SK-N-MC (cell line): Measurements from ENCODE around the gene ZNF580.

Experiments
- DNase-seq: peaks from one replicate; pipeline ENCODE4 v3.0.0-alpha.2; 2011; ENCODE audit warnings: low read depth, low spot score
- H3K27ac ChIP-seq: fragments of 200-600 bp; sonication (generic); 2 replicates; pipeline ENCODE4 v1.5.1; 2016; ENCODE audit warnings: mixed run types
- H3K36me3 ChIP-seq: fragments of 200-600 bp; sonication (generic); 2 replicates; pipeline ENCODE4 v1.6.1; 2017; ENCODE audit warnings: antibody characterized with exemption, low read length, mixed read lengths; ENCODE audit not compliant: insufficient read depth
- H3K4me3 ChIP-seq: fragments of 200-600 bp; sonication (generic); 2 replicates; pipeline ENCODE4 v1.5.1; 2016
- H3K9ac ChIP-seq: fragments of 200-600 bp; sonication (generic); 2 replicates; pipeline ENCODE4 v1.8.0; 2017; ENCODE audit warnings: mixed run types, mixed read lengths; ENCODE audit not compliant: insufficient read length
- H3K9me3 ChIP-seq: fragments of 200-600 bp; sonication (generic); 2 replicates; pipeline ENCODE4 v1.6.1; 2017; ENCODE audit warnings: low read depth, mild to moderate bottlenecking, antibody characterized with exemption, low read length, moderate library complexity, mixed read lengths
- EZH2 ChIP-seq: fragments of 200-600 bp; sonication (generic); IDR thresholded peaks from one replicate; pipeline ENCODE4 v1.6.1; 2017; ENCODE audit warnings: antibody characterized with exemption
- FOXP2 ChIP-seq: optimal IDR thresholded peaks from 2 replicates; pipeline ENCODE3; 2011; ENCODE audit warnings: mild to moderate bottlenecking, moderate library complexity; ENCODE audit not compliant: insufficient read depth; ENCODE audit errors: extremely low read length, control extremely low read depth
- POLR2AphosphoS5 ChIP-seq: IDR thresholded peaks from 2 replicates; pipeline ENCODE4 v1.6.1; 2012; ENCODE audit warnings: mild to moderate bottlenecking, low read depth, low read length, borderline replicate concordance

Gene ZNF580

DNA sequence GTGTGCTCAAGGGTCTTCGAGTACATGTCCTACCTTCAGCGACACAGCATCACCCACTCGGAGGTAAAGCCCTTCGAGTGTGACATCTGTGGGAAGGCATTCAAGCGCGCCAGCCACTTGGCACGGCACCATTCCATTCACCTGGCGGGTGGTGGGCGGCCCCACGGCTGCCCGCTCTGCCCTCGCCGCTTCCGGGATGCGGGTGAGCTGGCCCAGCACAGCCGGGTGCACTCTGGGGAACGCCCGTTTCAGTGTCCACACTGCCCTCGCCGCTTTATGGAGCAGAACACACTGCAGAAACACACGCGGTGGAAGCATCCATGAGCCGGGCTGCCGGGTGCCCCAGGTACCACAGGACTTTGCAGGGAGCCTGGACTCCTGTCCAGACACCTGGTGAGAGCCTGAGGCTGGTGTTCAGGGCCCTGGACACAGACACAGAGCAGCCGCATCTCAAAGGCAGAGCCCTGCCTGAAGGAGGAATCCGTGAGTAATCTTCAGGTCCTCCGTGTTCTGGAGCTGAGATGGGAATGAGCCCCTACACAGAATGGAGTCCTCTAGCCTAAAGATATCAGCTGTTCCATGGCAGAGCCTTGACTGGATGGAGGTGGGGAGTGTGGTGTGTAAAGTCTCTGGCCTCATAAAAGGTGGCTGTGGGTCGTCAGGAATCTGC lies 4.2 kb downstream of the ZNF580 start:
- H3K27ac ChIP-seq = no peak overlapping the region
- no peak for TF ChIP-seq EZH2
- no peak for TF ChIP-seq FOXP2
- TF ChIP-seq POLR2AphosphoS5 = no peak
- H3K9ac ChIP-seq = peak overlapping the region; percentile 94
- H3K9me3 ChIP-seq = no peaks in the 10 kb centered on the region
- H3K4me3 ChIP-seq = peak overlapping the region; percentile 92
- DNase-seq = no peak
- H3K36me3 ChIP-seq = peaks cover 19% of the 10 kb centered on the region

- H3K9me3 ChIP-seq = no peaks in the 10 kb centered on the region
- no peak overlapping the region for H3K4me3 ChIP-seq
- H3K27ac ChIP-seq = no peak overlapping the region
- no peak overlapping the region for H3K9ac ChIP-seq
- peaks cover 23% of the 10 kb centered on the region for H3K36me3 ChIP-seq
- no peak for DNase-seq
- TF ChIP-seq EZH2 (no peak), FOXP2 (no peak), POLR2AphosphoS5 (no peak)
These were observed 4.7 kb downstream of the ZNF580 start for GRCh38 chr19:55645512-55645881.

GRCh38 chr19:55646889-55647731 lies 6.3 kb downstream of the ZNF580 start:
- no peak for DNase-seq

DNA sequence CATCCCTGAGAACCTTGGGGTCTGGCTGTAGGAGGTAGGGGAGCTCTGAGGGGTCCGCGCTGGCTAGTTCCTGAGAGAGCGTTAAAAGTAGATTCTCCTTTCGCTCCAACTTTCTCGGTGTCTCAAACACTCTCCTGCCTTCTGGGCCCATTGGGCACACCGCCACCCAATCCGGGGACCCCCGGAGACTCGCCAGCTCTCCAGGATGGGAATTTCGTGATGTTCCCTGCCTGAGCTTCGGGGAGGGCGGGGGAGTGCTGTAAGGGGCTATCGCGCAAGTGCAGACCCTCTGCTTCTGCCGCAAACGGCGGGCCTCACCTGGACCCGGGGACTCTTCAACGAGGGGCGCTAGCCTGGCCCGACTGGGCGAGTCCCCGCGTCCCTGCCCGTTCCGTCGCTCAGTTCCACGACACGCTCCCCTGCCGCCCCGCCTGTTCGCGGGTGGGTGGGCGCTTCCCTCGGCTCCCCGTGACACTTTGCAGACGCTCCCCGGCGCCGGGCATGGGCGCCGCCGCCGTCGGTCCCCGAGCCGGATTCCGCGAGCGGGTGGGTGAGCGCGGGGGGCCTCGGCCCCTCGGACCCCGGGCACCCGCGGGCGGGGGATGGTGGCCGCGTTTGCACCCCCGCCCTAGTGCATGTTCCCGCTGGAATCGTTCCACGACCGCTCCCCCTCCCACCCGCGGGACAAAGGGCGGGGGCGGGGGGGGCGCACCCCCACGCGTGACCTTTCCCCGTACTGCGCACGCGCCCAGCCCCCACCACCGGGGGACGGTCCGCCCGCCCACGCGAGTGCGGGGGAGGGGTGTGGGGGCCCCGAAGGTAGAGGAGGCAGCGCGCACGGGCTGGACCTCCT lies 7.2 kb downstream of the ZNF580 start, which contains the start of gene CCDC106:
TSS of gene CCDC106 (plus strand) at position 481 of the 853 bp plus-strand sequence. CDS start 835 bp downstream, outside the sequence.
- Histone ChIP-seq H3K4me3 (peak within 1 kb of the TSS; percentile 96), H3K9me3 (no peaks in the 10 kb centered on the region), H3K36me3 (peaks cover 34% of the 10 kb centered on the region), H3K9ac (peak within 1 kb of the TSS; percentile 96), H3K27ac (peak within 1 kb of the TSS; percentile 94)
- TF ChIP-seq POLR2AphosphoS5 (no peak; the same call in 1 of the 2 replicates), FOXP2 (peak; percentile 14), EZH2 (no peak)
- no peak for DNase-seq

More at GRCh38 chr19:55646889-55647731, 6.3 kb downstream of the ZNF580 start:
- no peaks in the 10 kb centered on the region for H3K9me3 ChIP-seq
- H3K4me3 ChIP-seq = peak overlapping the region; percentile 96
- H3K9ac ChIP-seq = peak overlapping the region; percentile 96
- TF ChIP-seq EZH2 (no peak), FOXP2 (no peak), POLR2AphosphoS5 (no peak)
- peak overlapping the region; percentile 94 for H3K27ac ChIP-seq
- H3K36me3 ChIP-seq = peaks cover 32% of the 10 kb centered on the region

- TF ChIP-seq EZH2 (no peak), POLR2AphosphoS5 (no peak), FOXP2 (no peak)
- H3K27ac ChIP-seq = peak overlapping the region; percentile 94
- DNase-seq = no peak
- peak overlapping the region; percentile 96 for H3K9ac ChIP-seq
- peak overlapping the region; percentile 96 for H3K4me3 ChIP-seq
- H3K36me3 ChIP-seq = peaks cover 34% of the 10 kb centered on the region
- no peaks in the 10 kb centered on the region for H3K9me3 ChIP-seq
These were observed 7.9 kb downstream of the ZNF580 start for GRCh38 chr19:55648585-55649267.

DNA sequence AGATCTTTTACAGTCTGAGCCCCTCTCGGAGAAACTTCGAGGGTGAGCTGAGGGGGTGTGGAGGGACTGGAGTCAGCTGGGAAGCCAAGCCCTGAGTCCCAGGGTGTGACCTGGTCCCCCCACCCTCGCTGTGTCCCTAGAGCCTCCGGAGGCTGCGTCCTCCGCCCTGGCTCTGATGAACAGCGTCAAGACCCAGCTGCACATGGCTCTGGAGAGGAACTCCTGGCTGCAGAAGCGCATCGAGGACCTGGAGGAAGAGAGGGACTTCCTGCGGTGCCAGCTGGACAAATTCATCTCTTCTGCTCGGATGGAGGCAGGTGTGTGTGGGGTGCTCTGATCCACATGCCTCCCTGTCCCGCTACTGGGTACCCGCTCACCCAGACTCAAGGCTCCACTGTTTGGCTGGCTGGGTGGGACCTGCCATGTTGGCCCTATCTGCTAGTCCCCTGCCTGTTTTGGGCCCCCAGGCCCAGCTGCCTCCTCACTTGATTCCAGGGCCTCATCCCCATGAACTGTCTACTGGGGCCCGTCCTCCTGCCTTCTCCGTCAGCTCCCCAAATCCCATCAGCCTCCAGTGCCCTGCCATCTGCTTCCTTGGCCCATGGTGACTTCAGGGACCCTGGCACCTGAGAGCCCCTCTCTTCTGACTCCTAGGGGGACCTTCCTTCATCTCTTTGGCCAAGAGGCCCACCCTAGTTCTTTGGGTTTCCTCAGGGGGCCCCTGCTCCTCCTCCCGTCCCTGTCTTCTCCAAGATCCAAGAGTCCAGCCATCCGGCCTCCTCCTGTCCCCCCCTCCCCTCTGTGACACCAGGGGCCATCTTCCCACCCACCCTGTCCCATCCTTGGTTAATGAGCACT lies 8.7 kb downstream of the ZNF580 start:
- H3K36me3 ChIP-seq = peaks cover 32% of the 10 kb centered on the region
- H3K9ac ChIP-seq = peak overlapping the region; percentile 96
- H3K27ac ChIP-seq = no peak overlapping the region
- DNase-seq = no peak
- no peak for TF ChIP-seq POLR2AphosphoS5
- no peak for TF ChIP-seq EZH2
- no peak for TF ChIP-seq FOXP2
- peak overlapping the region; percentile 96 for H3K4me3 ChIP-seq
- no peaks in the 10 kb centered on the region for H3K9me3 ChIP-seq

DNA sequence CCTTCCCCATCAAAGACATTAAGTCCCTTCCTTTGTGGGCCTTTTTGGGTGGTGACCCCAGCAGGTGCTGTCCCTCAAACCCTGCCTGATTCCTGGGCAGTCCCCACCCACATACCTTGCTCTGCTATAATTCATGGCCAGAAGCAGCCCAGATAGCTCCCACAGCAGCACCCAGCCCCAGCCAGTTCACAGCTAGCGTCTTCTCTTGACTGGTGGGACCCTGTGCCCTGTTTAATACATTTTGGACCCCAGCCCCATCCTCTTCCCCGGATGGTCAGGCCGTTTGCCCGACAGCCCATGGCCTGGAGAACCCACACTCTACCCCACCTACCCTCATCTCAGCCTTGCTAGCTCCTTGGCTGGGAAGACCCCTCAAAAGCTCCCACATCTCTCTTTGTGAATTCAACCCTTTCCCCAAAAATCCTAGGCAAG lies 9.3 kb downstream of the ZNF580 start:
- TF ChIP-seq POLR2AphosphoS5 (no peak), EZH2 (no peak), FOXP2 (no peak)
- DNase-seq = no peak

More for the DNA sequence above, 9.3 kb downstream of the ZNF580 start:
- no peak overlapping the region for H3K27ac ChIP-seq
- H3K9ac ChIP-seq = no peak overlapping the region
- H3K36me3 ChIP-seq = peaks cover 25% of the 10 kb centered on the region; the same call in 1 of the 2 replicates
- no peak overlapping the region for H3K4me3 ChIP-seq
- H3K9me3 ChIP-seq = no peaks in the 10 kb centered on the region
